ENCODE data around the gene SEMA3A.
"Not testable (repeated sequence)": the region's sequence is repeated elsewhere in the genome, so short reads cannot be mapped to it uniquely, and the experiment has no call there.

SEMA3A gene

DNA sequence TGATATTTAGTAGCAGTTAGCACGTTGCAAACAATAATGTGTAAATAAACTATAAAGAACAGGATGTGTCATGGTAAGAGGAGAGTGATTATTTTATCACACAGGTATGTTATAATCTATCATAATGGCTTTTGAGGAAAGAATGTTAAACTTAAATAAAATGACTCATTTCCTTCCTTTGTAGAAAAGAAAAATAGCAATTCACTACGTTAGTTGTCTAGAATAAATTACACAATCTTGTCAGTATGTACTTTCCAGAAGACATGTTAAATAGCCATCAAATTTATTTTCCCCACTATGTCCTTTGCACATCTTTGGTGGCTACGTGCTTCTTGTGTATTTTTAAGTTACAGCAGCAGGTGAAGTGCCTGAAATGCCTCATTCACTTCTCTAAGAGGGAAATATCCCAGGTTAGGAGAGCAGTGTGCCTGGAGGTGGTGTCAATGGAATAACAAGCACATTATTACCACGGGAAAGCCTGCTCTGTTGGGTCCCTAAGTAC is 133.8 kb downstream of the SEMA3A start:
- DNase-seq (ENCODE audit: low read depth): no peak

DNA sequence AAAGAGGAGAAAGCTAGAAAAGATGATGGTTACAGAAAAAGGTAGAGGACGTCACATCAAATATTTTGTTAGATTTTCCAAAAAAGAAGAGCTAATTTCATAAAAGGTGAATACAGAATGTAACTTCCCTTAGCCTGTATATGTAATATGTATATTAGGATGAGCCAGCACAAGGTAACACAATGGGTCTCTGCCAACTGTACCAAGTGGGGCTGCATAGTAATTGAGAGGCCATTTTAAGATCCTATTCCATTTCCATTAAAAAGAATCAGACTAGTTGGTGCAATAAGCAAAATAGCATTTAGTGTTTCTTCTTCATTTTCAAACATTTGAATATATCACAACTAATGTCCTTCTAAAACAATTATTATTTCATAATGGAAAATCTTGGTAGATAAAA is 134.6 kb downstream of the SEMA3A start:
- DNase-seq (ENCODE audit: low read depth): no peak

DNA sequence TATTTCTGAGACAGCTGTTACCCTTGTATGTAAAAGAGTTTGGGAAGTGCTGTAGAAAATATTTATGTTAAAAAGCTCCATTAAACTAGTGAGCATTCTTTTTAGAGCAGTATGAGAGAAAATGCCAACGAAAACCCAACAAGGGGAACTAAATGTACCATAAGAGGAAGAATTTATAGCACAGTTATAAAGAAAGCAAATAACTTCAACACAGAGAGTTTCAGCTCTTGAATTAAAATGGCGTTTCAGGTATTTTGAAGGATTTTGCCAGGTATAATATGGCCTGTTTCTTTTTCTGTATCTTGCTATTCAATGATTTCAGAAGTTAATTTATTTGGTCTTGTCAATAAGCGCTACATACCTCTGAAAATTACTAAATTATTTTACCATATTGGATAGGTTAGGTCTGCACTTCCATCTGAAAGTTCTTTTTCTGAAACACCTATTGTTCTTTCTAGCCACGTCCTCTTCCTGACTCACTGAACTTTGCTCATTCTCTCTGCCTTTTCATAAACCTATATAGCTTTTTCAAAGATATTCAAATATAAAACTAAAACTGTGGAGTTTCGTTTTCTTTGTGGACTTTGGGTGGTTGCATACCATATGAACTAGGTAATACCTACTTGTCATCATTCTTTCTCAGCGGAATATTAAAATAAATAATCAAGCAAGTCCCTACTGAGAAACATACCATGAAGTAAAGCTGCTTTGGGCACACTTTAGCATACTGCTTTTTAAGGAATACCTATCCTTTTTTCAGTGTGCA is 136.1 kb downstream of the SEMA3A start:
- no peak for DNase-seq (ENCODE audit: low read depth)

DNA sequence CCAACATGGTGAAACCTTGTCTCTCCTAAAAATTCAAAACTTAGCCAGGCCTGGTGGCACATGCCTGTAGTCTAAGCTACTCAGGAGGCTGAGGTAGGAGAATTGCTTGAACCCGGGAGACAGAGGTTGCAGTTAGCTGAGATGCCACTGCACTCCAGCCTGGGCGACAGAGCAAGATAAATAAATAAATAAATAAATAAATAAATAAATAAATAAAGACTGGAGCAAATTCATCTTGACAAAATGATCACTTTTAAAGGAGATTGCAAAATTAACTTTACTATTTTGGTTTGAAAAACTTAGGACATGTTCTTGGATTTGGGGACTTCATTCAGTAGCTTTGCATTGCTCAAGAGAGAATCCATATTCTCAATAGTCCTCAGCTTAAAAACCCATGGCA is 137.0 kb downstream of the SEMA3A start:
- no peak for DNase-seq (ENCODE audit: low read depth)

DNA sequence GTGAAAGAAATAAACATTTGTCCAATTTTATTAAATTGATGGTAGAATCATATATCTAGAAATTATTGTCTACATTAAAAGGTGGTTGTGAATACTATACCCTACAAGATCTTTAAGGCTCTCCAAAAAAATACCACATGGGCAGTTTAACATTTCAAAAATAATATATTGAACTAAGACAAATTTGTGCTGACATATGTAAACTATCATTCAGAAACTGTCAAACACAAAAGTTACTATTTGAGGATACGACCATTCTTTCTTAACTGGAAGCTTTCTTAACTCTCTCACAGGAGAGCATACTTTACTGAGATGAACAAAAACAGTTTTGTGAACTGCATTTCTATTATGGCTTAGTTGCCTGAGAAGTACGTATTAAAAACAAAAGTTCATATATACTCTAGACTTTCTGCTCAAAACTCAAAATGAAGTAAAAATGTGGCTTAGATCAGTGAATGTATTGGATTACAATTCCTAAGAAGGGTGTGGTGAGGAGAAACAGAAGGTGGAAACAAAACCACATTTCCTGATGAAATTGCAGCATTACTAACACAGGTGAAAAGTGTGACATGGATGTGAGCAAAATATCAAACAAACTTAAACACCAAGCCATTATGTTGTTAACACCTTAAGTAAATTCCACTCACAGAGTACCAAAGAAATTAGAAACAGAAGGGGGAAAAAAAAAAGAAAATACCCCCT is 138.5 kb downstream of the SEMA3A start:
- DNase-seq (ENCODE audit: low read depth): no peak

DNA sequence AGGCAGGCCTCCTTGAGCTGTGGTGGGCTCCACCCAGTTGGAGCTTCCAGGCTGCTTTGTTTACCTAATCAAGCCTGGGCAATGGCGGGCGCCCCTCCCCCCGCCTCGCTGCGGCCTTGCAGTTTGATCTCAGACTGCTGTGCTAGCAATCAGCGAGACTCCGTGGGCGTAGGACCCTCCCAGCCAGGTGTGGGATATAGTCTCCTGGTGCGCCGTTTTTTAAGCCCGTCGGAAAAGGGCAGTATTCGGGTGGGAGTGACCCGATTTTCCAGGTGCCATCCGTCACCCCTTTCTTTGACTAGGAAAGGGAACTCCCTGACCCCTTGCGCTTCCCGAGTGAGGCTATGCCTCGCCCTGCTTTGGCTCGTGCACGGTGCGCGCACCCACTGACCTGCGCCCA is 139.4 kb downstream of the SEMA3A start:
- DNase-seq (ENCODE audit: low read depth): not testable (repeated sequence)

DNA sequence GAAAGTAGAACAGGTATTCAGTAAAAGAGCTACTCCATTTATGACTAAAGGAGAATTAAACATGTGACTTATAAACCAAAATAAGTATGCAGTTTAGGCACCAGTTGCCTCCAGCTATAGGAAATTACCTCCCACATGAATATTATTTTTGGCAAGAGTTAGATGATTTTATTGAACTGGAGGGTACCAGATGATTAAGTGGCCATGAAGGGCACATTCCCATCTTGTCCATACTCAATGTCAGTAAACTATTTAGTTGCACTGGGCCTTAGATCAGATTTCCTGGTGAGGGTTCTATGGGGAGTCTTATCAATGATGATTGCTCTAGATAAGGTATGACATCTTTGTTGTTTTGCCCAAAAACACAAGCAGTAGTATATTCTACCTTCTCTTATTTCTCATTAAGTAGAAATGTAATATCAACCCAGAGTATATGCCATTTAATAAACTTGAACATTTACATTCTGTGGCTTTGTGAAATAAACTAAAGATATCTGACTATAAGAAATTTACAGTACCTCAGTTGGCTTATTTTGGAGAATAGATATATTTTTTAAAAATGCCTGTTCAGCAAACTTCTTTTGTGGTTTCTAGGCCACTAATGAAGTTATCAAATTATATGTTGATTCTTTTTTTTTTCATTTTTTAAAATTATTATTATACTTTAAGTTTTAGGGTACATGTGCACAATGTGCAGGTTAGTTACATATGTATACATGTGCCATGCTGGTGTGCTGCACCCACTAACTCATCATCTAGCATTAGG is 145.3 kb downstream of the SEMA3A start:
- DNase-seq (ENCODE audit: low read depth): no peak

DNA sequence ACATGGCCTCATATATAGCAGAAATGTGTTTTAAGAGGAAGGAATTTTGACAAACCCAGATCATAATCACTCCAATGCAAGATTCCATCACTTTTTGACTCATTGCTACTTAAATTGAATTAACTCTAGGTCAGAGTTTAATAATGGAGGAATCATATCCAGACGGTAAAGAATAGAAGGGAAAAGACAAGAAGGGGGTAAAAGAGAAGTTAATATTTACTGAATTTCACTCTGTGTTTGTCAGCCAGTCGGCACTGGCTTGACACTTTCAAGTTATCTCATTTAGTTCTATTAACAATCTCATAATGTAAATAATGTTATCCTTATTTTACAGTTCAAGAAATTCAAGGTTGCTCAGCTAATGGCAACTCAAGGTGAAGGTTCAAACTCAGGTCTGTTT is 147.5 kb downstream of the SEMA3A start:
- DNase-seq (ENCODE audit: low read depth): no peak

DNA sequence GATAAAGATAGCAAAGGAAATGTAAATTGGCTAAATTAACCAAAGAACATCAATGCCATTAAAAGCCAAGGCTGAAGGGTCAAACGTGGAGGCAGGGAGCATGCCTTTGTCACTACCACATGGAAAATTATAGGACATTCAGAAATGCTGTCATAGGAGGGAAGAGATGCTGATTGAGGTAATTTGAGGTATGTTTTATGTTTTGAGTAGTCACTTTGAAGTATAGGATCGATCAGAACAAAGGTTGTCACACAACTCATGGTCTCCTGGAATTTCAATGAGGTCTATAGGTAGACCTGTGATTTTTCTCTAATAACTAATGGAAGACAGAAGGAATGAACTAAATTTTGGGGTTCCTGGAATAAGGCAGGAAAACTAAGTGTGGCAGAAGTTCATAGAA is 149.8 kb downstream of the SEMA3A start:
- DNase-seq (ENCODE audit: low read depth): no peak

DNA sequence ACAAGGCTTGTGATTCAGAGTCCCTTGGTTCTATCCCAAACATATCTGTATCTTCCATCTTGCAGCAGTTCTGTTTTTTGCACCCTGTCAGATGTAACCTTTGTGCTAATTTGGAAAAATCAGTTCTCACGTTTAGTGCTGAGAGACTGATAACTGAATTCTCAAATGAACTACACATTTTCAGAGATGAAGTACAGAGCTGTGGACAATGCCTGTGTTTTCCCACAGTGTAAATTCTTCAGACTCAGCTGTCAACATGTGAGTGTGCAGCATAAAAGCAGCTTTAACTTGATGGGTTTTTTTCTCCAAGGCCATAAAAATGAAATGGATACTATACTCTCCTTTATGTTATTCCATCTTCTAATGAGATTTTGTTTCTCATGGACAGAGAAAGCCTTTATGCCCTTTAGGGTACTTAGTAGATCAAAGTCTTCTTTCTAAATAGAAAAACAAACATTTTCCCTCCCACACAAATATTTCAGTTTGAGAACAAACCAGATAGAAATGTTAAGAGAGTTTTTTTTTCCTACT is 150.9 kb downstream of the SEMA3A start:
- DNase-seq (ENCODE audit: low read depth): no peak

DNA sequence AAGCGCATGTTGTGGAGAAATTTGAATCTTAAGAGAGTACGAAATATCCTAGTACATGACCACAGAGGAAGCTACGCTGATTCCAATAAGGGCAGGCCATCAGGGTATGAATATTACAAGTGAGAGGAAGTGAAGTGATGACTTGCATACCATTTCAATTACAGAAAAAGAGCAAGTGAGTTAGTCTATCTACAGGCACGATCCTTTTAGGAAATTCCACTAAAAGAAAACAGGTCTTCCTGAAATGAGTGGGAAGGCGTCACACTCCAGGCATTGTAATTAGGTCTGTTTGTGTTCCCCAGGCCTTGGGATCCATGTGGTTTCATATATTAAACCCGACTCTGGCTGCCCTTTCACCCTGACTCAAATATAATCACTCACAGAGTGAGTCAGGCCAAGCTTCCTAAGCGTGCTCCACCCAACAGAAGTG is 152.5 kb downstream of the SEMA3A start:
- DNase-seq (ENCODE audit: low read depth): no peak

DNA sequence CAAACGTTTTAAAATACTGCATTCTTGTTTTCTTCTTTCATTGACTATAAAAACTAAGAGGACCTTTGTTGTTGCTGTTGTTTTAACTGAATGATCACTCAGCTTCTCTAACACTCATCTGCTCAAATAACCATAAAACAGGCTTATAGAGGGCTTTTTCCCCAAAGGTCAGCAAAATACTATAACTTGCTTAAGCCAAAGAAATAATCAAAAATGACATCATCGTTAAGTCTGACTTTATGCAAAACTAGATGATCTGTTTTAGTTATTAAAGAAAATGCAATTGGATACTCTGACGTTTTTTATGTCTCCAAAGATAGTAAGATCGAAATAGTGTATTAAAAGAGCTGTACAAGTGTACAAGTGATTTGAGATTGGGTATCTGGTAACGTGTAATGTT is 152.9 kb downstream of the SEMA3A start:
- DNase-seq (ENCODE audit: low read depth): no peak

DNA sequence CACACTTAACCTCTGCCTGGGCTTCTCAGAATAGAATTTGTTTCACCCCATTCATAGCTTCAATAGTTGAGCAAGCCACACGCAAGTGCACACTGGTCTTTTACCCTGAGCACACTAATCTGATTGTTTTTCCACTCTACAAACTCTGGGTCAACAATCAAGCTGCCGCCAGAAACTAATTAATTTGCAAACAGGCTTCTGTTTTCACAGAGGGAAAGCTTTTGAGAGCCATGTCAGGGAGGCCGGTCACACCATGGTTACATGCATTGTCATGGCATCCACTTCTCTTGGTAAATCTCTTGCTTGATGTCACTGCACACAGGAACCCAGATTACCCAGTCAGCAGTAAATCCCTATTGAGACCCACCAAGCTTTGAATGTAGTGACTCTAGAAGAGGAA is 154.2 kb downstream of the SEMA3A start:
- no peak for DNase-seq (ENCODE audit: low read depth)

DNA sequence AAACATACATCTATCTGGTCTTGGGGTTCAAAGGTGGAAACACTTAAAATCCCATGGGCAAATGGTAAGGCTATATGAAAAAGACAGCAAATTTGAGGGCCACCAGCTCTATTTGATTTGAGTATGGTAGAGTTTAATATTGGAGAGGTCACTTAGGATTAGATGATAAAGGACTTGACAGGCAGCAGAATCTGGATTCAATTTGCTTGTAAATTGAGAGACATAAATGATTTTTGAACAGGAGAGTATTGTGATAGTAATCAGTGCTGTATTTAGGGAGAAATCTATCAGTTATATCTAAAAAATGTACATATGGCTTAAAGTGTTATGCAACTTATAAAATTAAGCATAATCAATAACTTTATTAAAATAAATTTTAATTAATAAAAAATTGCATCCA is 155.2 kb downstream of the SEMA3A start:
- DNase-seq (ENCODE audit: low read depth): no peak

DNA sequence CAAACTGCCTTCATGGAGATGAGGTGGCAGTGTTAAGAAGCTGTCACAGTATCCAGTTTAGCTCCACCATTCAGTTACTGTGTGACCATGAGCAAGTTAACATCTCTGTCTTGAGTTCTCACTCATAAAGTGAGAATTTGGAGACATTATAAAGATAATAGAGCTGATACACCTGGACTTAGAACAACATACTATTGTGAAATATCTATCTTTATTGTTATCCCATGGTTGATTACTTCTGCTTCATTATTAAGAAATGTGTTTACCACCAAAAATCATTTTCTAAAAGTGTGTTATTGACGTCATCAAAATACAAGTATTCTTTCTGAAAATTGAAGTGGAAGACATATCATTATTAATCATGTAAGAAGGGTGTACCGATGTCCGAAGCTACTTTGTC is 166.9 kb downstream of the SEMA3A start:
- DNase-seq (ENCODE audit: low read depth): no peak

DNA sequence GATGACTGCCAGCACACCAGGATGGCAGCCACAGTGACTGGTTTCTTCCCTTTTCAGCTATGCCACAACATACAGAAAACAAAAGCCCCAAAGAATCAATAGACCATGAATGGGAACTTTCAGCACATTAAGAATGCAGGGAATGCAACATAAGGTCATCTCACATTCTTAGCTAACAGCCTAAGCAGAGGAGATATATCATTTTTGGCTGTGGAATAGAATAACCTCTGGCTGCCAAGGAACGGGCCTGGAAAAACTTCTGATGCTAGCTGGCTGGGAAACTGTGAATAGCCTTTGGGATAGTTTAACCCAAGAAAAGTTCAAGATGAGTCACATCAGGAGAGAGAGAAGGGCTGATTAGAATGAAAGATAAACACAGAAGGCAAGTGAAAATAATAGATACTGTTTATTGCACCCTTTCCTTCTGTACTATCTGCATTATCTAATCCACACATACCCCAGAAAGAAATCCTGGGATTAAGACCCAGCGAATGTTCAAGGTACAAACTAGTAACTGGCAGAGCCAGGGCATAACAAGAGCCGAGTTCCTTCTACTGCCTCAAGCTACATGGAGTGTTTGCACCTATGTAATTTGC is 169.2 kb downstream of the SEMA3A start:
- no peak for DNase-seq (ENCODE audit: low read depth)

DNA sequence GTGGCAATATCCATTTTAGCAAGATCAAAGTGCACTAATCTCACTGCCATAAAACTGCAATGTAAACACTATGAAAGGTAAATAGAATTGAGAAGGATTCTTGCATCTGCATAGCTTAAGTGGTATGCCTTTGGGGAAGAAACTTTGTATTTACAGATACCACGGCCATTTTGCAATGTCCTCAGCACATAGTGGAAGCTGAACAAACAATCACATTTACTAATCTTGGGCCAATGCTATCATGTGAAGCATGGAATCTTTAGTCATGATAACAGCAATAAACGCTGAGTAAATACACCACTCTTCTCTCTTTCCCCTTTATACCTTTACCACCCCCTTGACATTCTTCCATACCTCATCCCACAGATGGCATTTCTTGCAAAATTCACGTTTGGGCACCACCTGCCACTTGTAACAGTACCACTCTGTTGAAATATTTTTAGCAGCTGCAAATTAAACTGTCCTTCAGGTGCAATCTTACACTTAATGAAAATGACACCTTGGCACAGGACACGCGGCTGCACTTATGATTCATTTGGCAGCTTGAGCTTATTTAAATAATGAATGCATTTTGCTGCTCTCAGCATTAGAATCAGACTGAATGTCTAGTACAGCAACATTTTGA is 171.8 kb downstream of the SEMA3A start:
- DNase-seq (ENCODE audit: low read depth): no peak

DNA sequence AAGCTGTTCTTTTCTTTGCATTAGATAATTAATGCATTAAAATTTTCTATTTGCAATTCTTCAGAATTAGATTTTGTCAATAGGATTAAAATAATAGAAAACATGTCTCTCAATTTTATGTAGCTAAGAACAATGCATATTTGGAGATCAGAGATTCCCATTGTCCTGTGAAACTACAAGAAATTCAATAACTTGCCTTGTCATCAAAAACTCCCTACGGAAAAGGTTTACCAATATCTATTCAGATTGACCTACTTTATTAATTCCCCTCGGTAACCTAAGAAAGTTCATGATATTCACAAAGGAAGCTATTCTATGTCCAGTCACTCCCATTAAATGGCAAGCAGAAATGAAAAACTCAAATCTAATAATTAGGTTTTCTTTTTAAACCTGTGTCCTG is 172.6 kb downstream of the SEMA3A start:
- no peak for DNase-seq (ENCODE audit: low read depth)

DNA sequence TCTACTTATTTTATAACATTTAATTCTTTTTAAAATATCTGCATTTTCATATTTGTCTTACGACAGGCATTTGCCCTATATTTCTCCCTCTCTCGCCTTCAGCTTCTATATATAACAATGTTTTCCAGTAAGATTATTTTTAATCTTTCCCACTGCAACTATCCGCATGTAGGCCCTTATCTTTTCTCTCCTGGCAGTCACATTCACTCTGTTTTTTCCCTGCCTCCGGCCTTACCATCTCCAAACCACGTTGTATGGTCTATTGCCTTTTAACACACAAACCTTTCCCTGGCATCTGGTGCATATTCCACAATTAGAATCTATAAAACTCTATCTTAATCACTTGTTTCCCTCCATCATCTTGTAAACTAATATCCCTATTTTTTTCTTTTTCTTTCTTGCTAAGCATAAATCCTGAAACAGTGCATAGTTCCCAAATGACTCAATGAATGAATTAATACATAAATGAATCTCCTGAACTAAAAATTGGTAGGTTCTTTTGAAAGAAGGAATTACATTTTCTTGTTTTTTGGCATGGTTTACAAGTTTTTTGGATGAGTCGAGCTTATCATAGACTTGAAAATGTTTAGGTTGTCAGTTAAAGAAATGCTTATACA is 173.2 kb downstream of the SEMA3A start:
- no peak for DNase-seq (ENCODE audit: low read depth)

DNA sequence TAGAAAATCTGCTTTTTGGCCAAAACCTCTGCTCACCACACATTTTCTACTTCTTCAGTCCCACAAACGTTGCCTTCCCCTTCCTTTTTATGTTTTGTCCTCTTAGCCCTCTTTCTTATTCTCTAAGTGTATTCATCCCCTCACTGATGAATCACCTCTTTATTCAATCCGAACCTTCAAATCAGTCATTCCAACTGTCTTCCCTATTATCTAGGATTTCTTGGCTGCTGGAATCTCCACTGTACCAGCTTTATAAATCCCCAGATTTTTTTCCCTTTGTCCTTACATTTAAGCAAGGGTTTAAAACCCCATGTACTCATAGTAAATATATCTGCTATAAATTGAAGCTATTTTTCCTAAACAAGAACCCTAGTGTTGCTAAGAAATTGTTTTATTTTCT is 176.9 kb downstream of the SEMA3A start:
- DNase-seq (ENCODE audit: low read depth): no peak

DNA sequence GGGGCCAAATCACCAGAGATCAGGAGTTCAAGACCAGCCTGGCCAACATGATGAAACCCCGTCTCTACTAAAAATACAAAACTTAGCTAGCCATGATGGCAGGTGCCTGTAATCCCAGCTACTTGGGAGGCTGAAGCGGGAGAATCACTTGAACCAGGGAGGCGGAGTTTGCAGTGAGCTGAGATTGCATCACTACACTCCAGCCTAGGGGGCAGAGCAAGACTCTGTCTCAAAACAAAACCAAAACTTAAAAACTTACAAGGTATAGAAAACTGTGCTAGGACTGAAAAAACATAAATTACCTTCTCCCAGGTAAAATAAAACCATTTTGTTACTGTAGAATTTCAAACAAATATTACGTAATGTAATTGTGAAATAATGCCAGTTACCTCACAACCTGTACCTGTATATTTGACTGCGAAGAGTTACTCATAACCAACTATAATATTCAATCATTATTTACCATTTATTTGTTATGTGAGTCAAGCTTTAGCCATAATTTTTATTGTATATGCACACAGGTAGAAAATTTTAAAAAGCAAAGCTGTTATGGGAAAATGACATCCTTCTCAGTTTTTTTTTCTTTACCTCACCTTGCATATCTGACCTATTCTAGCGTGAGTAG is 180.9 kb downstream of the SEMA3A start:
- no peak for DNase-seq (ENCODE audit: low read depth)
